ENCODE measurements around the gene IGSF21.

The IGSF21 gene

GRCh38 chr1:18116777-18117176 lies 9.2 kb downstream of the IGSF21 start:
- FAIRE-seq (no peak), DNase-seq (ENCODE audit: insufficient read length, low spot score) (no peak)
- no peak for TF ChIP-seq SPI1 (IDR thresholded peaks at IDR 0.05; ENCODE audit: low read depth, low read length)
- TF ChIP-seq POU2F2 (IDR thresholded peaks at IDR 0.05; ENCODE audit: low read depth, low read length): no peak
- no peak for TF ChIP-seq PAX5 (IDR thresholded peaks at IDR 0.05; ENCODE audit: insufficient read depth, low read length, severe bottlenecking)
- TF ChIP-seq POLR2A (IDR thresholded peaks at IDR 0.05; ENCODE audit: low read depth, low read length): no peak
- no peak for TF ChIP-seq TAF1 (IDR thresholded peaks at IDR 0.05; ENCODE audit: low read depth, low read length)
- no peak for TF ChIP-seq POLR2AphosphoS5 (IDR thresholded peaks at IDR 0.05; ENCODE audit: low read depth, low read length)

DNA sequence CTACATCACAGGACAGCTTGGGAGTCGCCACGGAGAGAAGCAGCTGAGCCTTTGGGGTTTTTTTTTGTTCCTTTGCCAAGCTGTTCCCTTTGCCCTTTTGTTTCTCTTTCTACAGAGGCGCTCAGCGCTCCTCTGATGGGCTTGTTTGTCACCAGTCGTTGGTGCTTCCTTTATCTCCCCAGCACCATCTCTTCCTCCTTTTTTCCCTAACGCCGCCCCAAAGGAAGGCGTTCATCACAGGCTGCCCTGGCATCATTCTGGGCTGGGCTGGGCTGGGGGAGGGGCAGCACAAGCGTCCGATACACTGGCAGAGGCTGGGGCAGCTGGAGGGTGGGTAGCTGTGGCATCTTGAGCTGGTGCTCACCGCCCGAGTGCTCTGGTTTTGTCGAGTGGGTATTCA lies 10.5 kb downstream of the IGSF21 start:
- DNase-seq (ENCODE audit: insufficient read length, low spot score) (no peak), FAIRE-seq (no peak)
- TF ChIP-seq POU2F2 (IDR thresholded peaks at IDR 0.05; ENCODE audit: low read depth, low read length) (no peak), SPI1 (IDR thresholded peaks at IDR 0.05; ENCODE audit: low read depth, low read length) (no peak), PAX5 (IDR thresholded peaks at IDR 0.05; ENCODE audit: insufficient read depth, low read length, severe bottlenecking) (no peak), POLR2A (IDR thresholded peaks at IDR 0.05; ENCODE audit: low read depth, low read length) (no peak), POLR2AphosphoS5 (IDR thresholded peaks at IDR 0.05; ENCODE audit: low read depth, low read length) (no peak), TAF1 (IDR thresholded peaks at IDR 0.05; ENCODE audit: low read depth, low read length) (no peak)

DNA sequence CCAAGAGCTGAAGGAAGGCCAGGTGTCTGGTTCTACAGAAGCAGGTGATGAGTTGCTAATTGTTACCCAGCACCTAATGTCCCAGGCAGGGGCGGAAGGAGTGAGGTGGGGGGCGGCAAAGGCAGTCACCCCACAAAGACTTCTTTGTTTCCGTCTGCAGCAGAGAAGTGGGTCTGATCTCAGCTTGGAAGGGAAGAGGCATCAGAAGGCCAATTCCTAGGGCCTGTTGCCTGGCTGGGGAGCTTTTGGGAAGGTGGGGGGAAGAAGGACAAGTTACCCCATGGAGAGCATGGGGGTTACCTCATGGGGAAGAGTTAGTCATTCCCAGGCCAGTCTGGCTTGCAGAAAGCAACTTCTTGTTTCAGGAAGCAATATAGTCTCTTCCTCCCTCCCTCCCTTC lies 10.9 kb downstream of the IGSF21 start:
- no peak for FAIRE-seq

DNA sequence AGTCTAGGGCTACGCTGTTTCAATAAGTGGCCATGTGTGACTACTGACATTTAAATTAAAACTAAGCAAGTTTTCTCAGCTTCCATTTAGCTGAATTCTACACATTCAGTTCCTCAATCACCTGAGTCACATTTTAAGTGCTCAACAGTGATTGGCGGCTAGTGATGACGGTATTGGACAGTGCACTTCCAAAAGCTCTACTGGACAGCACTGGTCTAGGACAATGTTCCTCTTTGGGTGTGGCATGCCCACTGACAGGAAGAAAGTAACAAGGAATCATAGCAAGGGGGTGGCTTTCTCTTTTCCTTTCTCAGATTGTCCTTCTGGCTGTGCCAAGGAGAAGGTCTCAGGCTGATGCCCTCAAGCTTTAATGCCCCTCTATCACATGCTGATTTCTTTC lies 11.7 kb downstream of the IGSF21 start:
- TF ChIP-seq TAF1 (IDR thresholded peaks at IDR 0.05; ENCODE audit: low read depth, low read length) (no peak), POLR2AphosphoS5 (IDR thresholded peaks at IDR 0.05; ENCODE audit: low read depth, low read length) (no peak), POLR2A (IDR thresholded peaks at IDR 0.05; ENCODE audit: low read depth, low read length) (no peak), SPI1 (IDR thresholded peaks at IDR 0.05; ENCODE audit: low read depth, low read length) (no peak), POU2F2 (IDR thresholded peaks at IDR 0.05; ENCODE audit: low read depth, low read length) (no peak), PAX5 (IDR thresholded peaks at IDR 0.05; ENCODE audit: insufficient read depth, low read length, severe bottlenecking) (no peak)
- DNase-seq (ENCODE audit: insufficient read length, low spot score) (no peak), FAIRE-seq (no peak)

More for the DNA sequence above, 10.9 kb downstream of the IGSF21 start:
- no peak for DNase-seq (ENCODE audit: insufficient read length, low spot score)
- TF ChIP-seq PAX5 (IDR thresholded peaks at IDR 0.05; ENCODE audit: insufficient read depth, low read length, severe bottlenecking) (no peak), POU2F2 (IDR thresholded peaks at IDR 0.05; ENCODE audit: low read depth, low read length) (no peak), SPI1 (IDR thresholded peaks at IDR 0.05; ENCODE audit: low read depth, low read length) (no peak), POLR2AphosphoS5 (IDR thresholded peaks at IDR 0.05; ENCODE audit: low read depth, low read length) (no peak), POLR2A (IDR thresholded peaks at IDR 0.05; ENCODE audit: low read depth, low read length) (no peak), TAF1 (IDR thresholded peaks at IDR 0.05; ENCODE audit: low read depth, low read length) (no peak)

- no peak for FAIRE-seq
- TF ChIP-seq PAX5 (IDR thresholded peaks at IDR 0.05; ENCODE audit: insufficient read depth, low read length, severe bottlenecking): no peak
- no peak for TF ChIP-seq POLR2AphosphoS5 (IDR thresholded peaks at IDR 0.05; ENCODE audit: low read depth, low read length)
- TF ChIP-seq POLR2A (IDR thresholded peaks at IDR 0.05; ENCODE audit: low read depth, low read length): no peak
- TF ChIP-seq POU2F2 (IDR thresholded peaks at IDR 0.05; ENCODE audit: low read depth, low read length): no peak
- TF ChIP-seq SPI1 (IDR thresholded peaks at IDR 0.05; ENCODE audit: low read depth, low read length): no peak
- no peak for TF ChIP-seq TAF1 (IDR thresholded peaks at IDR 0.05; ENCODE audit: low read depth, low read length)
- no peak for DNase-seq (ENCODE audit: insufficient read length, low spot score)
Measured at GRCh38 chr1:18119771-18120377, 12.3 kb downstream of the IGSF21 start.

DNA sequence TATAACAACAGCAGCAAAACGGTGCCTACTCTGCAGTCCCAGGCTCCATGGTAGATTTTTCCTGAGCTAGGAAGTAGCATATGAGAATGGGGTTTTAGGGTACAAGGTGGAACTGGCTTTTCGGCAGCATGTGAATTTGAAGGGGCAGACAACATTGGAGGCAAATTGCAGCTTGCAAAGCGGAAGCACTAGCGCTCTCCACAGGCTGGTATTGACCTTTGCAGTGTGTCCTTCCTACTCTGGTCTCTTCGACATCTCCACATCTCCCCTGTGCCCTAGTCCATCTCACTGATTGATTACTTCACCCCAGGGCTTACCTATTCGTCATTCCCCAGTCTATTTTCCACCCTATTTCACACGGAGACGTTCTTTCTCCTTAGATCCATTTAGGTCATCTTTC lies 13.0 kb downstream of the IGSF21 start:
- TF ChIP-seq PAX5 (IDR thresholded peaks at IDR 0.05; ENCODE audit: insufficient read depth, low read length, severe bottlenecking) (no peak), POLR2AphosphoS5 (IDR thresholded peaks at IDR 0.05; ENCODE audit: low read depth, low read length) (no peak), POU2F2 (IDR thresholded peaks at IDR 0.05; ENCODE audit: low read depth, low read length) (no peak), SPI1 (IDR thresholded peaks at IDR 0.05; ENCODE audit: low read depth, low read length) (no peak), POLR2A (IDR thresholded peaks at IDR 0.05; ENCODE audit: low read depth, low read length) (no peak), TAF1 (IDR thresholded peaks at IDR 0.05; ENCODE audit: low read depth, low read length) (no peak)
- DNase-seq (ENCODE audit: insufficient read length, low spot score) (no peak), FAIRE-seq (no peak)

DNA sequence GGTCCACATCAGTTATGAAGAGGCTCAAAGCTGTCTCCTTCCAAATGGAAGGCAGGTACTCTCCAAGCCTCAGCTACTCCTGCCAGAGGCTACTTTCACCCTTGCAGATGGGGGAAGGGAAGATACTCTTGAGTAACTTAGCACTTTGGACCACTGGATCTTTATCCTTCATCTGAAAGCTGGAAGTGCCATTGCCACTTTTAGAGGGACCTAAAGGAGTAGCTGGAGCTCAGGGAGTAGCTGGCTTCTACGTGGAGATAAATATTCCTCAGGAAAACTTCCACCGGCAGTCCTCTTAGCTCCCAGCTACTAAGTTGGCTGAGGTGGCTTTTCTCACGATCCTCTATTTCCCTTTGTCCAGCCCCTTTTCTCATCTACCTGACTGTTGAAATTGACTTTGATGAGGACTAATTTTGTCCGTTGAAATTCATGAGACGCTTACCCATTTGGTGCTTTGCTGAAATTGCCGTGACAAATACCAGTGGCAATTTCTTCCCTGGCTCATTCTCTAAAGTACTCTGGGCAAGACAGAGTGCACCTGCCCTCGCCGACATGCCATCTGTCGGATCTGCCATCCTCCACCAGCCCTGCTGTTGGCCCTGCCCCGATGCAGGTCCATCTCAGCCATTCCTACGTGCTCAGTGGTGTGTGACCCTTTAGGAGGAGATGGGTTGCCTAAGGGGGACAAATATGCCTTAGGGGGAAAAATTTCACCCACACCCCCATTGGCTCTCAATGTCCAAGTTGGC lies 13.6 kb downstream of the IGSF21 start:
- FAIRE-seq: no peak
- TF ChIP-seq PAX5 (IDR thresholded peaks at IDR 0.05; ENCODE audit: insufficient read depth, low read length, severe bottlenecking) (no peak), TAF1 (IDR thresholded peaks at IDR 0.05; ENCODE audit: low read depth, low read length) (no peak), SPI1 (IDR thresholded peaks at IDR 0.05; ENCODE audit: low read depth, low read length) (no peak), POLR2A (IDR thresholded peaks at IDR 0.05; ENCODE audit: low read depth, low read length) (no peak), POLR2AphosphoS5 (IDR thresholded peaks at IDR 0.05; ENCODE audit: low read depth, low read length) (no peak), POU2F2 (IDR thresholded peaks at IDR 0.05; ENCODE audit: low read depth, low read length) (no peak)

GRCh38 chr1:18123467-18123992 lies 15.9 kb downstream of the IGSF21 start:
- TF ChIP-seq POLR2A (IDR thresholded peaks at IDR 0.05; ENCODE audit: low read depth, low read length) (no peak), POU2F2 (IDR thresholded peaks at IDR 0.05; ENCODE audit: low read depth, low read length) (no peak), POLR2AphosphoS5 (IDR thresholded peaks at IDR 0.05; ENCODE audit: low read depth, low read length) (no peak), TAF1 (IDR thresholded peaks at IDR 0.05; ENCODE audit: low read depth, low read length) (no peak)
- no peak for FAIRE-seq

More for the DNA sequence above, 13.6 kb downstream of the IGSF21 start:
- DNase-seq (ENCODE audit: insufficient read length, low spot score): no peak

GRCh38 chr1:18124977-18125376 lies 17.4 kb downstream of the IGSF21 start:
- TF ChIP-seq SPI1 (IDR thresholded peaks at IDR 0.05; ENCODE audit: low read depth, low read length) (no peak), POLR2AphosphoS5 (IDR thresholded peaks at IDR 0.05; ENCODE audit: low read depth, low read length) (no peak), POLR2A (IDR thresholded peaks at IDR 0.05; ENCODE audit: low read depth, low read length) (no peak), PAX5 (IDR thresholded peaks at IDR 0.05; ENCODE audit: insufficient read depth, low read length, severe bottlenecking) (no peak), POU2F2 (IDR thresholded peaks at IDR 0.05; ENCODE audit: low read depth, low read length) (no peak), TAF1 (IDR thresholded peaks at IDR 0.05; ENCODE audit: low read depth, low read length) (no peak)
- DNase-seq (ENCODE audit: insufficient read length, low spot score) (no peak), FAIRE-seq (no peak)

More at GRCh38 chr1:18123467-18123992, 15.9 kb downstream of the IGSF21 start:
- no peak for DNase-seq (ENCODE audit: insufficient read length, low spot score)

Data from GM12891 (cell line).